HG02943 (cell line): ENCODE data around the gene DOK7.
"Not testable (repeated sequence)": the region's sequence is repeated elsewhere in the genome, so short reads cannot be mapped to it uniquely, and the experiment has no call there.

ENCODE experiments used
- ATAC-seq: cut with Tn5 transposase; IDR thresholded peaks from one replicate; pipeline ENCODE4 v1.9.1; 2021; ENCODE audit warnings: mild to moderate bottlenecking, low read depth, moderate library complexity; ENCODE audit not compliant: unreplicated experiment

The DOK7 gene

GRCh38 chr4:3442460-3442958, 20.6 kb upstream of the DOK7 start:
- ATAC-seq: no peak

GRCh38 chr4:3442959-3443749, 20.0 kb upstream of the DOK7 start:
- no peak for ATAC-seq

GRCh38 chr4:3443750-3444309, 19.3 kb upstream of the DOK7 start:
- ATAC-seq: no peak

GRCh38 chr4:3444351-3445110, 18.6 kb upstream of the DOK7 start:
- no peak for ATAC-seq

- no peak for ATAC-seq
Observed at GRCh38 chr4:3445111-3445820, 17.8 kb upstream of the DOK7 start.

GRCh38 chr4:3445829-3446545, 17.1 kb upstream of the DOK7 start:
- no peak for ATAC-seq

GRCh38 chr4:3446631-3447320, 16.3 kb upstream of the DOK7 start:
- no peak for ATAC-seq

- ATAC-seq: no peak
Observed at GRCh38 chr4:3447431-3448395, 15.4 kb upstream of the DOK7 start.

GRCh38 chr4:3449047-3449573, 14.0 kb upstream of the DOK7 start:
- ATAC-seq: no peak

- ATAC-seq: no peak
Observed at GRCh38 chr4:3449574-3450534, 13.3 kb upstream of the DOK7 start.

GRCh38 chr4:3450643-3451042, 12.5 kb upstream of the DOK7 start:
- ATAC-seq: no peak

GRCh38 chr4:3451956-3452355, 11.2 kb upstream of the DOK7 start:
- no peak for ATAC-seq

- no peak for ATAC-seq
Observed at GRCh38 chr4:3452376-3452775, 10.7 kb upstream of the DOK7 start.

GRCh38 chr4:3455596-3455995, 7.5 kb upstream of the DOK7 start:
- ATAC-seq: not testable (repeated sequence)

- no peak for ATAC-seq
Observed at GRCh38 chr4:3458371-3458770, 4.7 kb upstream of the DOK7 start.

GRCh38 chr4:3459156-3459555, 4.0 kb upstream of the DOK7 start:
- ATAC-seq: not testable (repeated sequence)

GRCh38 chr4:3460926-3461325, 2.2 kb upstream of the DOK7 start:
- no peak for ATAC-seq
